RWPE1 (cell line): ENCODE results near the gene ARHGEF19.

ENCODE experiments used
- CTCF ChIA-PET: fragments of 350-600 bp; sonication (Branson Sonifier 250); formaldehyde crosslinking; extraction: SDS; loops from one replicate; lab custom pipeline; 2021; lab: Yijun Ruan, JAX
- POLR2A ChIA-PET: fragments of 400-600 bp; formaldehyde crosslinking; extraction: SDS; loops from one replicate; lab custom pipeline; 2020; ENCODE audit warnings: antibody characterized with exemption; ENCODE audit not compliant: low non-redundant PET; lab: Yijun Ruan, JAX
- DNase-seq: peaks from one replicate; pipeline ENCODE4 v3.0.0; 2012; ENCODE audit warnings: low spot score
- H3K27ac ChIP-seq: fragments of 450-650 bp; 2 replicates; pipeline ENCODE4 v1.5.1; 2017
- TF ChIP-seq, protein P1 (sequence below): fragments of 450-650 bp; conservative IDR thresholded peaks from 2 replicates; pipeline ENCODE4 v1.5.1; 2017; ENCODE audit warnings: low read depth, mild to moderate bottlenecking

The ARHGEF19 gene

DNA sequence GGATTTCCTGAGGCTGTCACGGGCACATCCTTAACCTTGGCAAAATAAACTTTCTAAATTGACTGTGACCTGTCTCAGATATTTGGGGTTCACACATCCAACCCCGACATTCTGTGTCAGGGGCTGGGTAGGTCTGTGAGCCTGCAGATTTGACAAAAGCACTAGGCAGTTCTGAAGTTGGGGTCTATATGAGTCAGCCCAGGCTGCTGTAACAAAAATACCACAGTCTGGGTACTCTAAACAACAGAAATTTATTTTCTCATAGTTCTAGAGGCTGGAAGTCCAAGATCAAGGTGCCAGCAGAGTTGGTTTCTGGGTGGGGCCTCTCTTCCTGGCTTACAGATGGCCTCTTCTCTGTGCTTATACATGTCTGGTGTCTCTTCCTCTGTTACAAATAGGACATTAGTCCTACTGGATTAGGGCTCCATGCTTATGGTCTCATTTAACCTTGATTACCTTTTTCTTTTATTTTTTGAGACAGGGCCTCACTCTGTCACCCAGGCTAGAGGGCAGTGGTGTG, 27.6 kb upstream of the ARHGEF19 start:
- TF ChIP-seq, protein P1, sequence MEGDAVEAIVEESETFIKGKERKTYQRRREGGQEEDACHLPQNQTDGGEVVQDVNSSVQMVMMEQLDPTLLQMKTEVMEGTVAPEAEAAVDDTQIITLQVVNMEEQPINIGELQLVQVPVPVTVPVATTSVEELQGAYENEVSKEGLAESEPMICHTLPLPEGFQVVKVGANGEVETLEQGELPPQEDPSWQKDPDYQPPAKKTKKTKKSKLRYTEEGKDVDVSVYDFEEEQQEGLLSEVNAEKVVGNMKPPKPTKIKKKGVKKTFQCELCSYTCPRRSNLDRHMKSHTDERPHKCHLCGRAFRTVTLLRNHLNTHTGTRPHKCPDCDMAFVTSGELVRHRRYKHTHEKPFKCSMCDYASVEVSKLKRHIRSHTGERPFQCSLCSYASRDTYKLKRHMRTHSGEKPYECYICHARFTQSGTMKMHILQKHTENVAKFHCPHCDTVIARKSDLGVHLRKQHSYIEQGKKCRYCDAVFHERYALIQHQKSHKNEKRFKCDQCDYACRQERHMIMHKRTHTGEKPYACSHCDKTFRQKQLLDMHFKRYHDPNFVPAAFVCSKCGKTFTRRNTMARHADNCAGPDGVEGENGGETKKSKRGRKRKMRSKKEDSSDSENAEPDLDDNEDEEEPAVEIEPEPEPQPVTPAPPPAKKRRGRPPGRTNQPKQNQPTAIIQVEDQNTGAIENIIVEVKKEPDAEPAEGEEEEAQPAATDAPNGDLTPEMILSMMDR, result no peak
- DNase-seq, result no peak
- ChIA-PET CTCF (interaction anchor here (0.7 kb wide), 1 partner anchor 11 kb away, joined by 3 read pairs; no protein-coding TSS in a partner anchor), POLR2A (no interaction called here)
- H3K27ac ChIP-seq, result peak overlapping the region; percentile 29; the same call in 1 of the 2 replicates

DNA sequence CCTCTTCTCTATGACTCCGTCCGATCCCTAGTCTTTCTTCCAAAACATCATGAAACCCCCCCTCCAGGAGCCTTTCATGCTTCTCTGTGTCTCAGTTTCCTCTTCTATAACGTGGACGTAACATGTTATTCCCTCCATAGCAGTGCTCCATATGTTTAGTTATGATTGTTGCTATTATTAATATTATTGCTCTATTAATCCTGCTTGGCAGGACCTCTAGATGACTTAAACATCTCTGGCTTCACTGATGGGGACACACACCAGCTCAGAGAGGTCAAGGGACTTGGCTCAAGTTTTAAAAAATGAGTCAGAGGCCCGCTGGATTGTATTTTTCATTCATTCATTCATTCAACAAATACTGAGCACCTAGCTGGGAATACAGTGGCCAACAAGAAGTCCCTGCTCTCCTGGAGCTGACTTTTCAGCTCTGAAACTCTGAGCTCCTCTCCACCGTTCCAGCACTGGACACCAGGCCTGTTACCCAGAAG, 24.9 kb upstream of the ARHGEF19 start:
- DNase-seq, result no peak
- peak overlapping the region; percentile 87 for H3K27ac ChIP-seq
- ChIA-PET CTCF (interaction anchor here (0.7 to 1.1 kb wide), 4 partner anchors 9 to 251 kb away, joined by 3 to 6 read pairs (median 4); no protein-coding TSS in a partner anchor), POLR2A (interaction anchor here (0.6 kb wide), 1 partner anchor 16 kb away, joined by 4 read pairs; no protein-coding TSS in a partner anchor)
- TF ChIP-seq, protein P1, result no peak

DNA sequence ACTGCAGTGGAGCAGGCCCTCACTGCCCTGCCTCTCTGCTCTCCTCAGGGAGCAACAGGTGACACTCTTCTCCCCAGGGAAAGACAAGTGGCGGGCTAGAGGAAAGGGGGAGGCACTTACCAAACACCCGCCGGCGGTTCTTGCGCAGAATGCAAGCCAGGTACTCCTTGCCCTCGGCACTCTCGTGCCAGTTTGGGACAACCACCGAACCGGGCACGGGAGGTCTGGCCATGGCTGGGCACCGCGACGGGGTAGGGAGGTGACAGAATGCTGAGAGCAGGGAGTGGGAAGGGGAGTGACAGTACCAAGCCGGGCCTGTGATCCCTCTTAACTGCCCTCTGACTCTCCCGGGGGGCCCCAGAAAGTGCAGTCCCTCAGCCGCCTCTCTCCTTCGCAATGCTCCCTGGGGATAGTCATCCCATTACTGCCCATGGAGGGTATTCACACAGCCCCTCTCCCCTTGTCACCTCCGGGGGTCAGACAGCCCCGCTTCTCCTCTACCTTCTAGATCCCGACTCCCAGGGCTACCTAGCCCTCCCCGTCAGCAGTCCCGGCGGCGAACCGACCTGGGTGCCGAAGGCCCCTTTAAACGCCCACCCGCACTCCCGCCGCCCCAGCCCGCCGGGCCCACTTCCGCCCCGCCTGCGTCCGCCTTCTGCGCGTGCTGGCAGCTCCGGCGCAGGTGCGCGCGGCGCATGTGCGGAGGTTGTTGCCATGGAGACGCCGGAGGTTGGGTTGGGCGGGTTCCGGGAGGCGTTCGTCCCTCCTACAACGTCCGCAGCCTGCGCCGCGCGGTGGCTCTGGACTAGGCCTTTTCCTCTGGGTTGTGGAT, 24.3 kb upstream of the ARHGEF19 start, which contains the start of gene CPLANE2:
TSS of gene CPLANE2 (minus strand) at position 673 of the 832 bp plus-strand sequence. CDS start at position 232, 441 bp downstream.
- TF ChIP-seq, protein P1, result no peak
- DNase-seq, result peak; percentile 93
- H3K27ac ChIP-seq, result peak within 1 kb of the TSS; percentile 87
- CTCF ChIA-PET, result interaction anchor here (0.6 to 1.8 kb wide), 7 partner anchors 8 to 252 kb away, joined by 3 to 6 read pairs (median 3); no protein-coding TSS in a partner anchor
- POLR2A ChIA-PET, result interaction anchor here (0.6 kb wide), 2 partner anchors 15 to 130 kb away, joined by 4 to 5 read pairs; no protein-coding TSS in a partner anchor

DNA sequence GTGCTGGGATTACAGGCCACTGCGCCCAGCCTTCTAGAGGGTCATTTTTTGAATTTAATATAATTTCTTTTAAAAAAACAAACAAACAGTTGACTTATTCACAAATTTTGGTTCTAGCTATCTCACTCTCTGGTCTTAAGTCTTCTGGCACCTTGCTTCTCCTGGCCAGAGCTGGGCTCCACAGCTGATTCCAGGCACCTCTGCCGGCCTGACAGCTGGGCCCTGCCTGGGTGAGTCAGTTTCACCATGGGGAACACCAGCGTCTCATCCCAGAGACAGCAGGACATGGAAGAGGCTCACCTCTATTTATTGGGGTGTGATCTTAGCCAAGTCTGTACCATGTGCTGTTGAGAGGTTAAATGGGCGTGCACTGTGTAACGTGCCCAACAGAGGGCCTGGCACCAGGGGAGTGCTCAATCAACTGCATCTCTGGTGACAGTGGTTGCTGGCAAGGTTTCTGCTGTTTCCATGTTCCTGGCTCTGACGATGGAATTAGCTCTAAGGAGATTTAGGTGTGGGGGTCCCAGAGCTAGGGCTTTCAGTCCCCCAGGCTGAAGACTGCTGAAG, 23.6 kb upstream of the ARHGEF19 start:
- TF ChIP-seq, protein P1, result no peak; the same call in 1 of the 2 replicates
- CTCF ChIA-PET, result interaction anchor here (0.6 to 1.8 kb wide), 6 partner anchors 24 to 155 kb away, joined by 3 to 10 read pairs (median 4); no protein-coding TSS in a partner anchor
- peak; percentile 58 for DNase-seq
- POLR2A ChIA-PET, result interaction anchor here (0.7 kb wide), 1 partner anchor 341 kb away, joined by 8 read pairs; no protein-coding TSS in a partner anchor
- peak overlapping the region; percentile 87 for H3K27ac ChIP-seq

DNA sequence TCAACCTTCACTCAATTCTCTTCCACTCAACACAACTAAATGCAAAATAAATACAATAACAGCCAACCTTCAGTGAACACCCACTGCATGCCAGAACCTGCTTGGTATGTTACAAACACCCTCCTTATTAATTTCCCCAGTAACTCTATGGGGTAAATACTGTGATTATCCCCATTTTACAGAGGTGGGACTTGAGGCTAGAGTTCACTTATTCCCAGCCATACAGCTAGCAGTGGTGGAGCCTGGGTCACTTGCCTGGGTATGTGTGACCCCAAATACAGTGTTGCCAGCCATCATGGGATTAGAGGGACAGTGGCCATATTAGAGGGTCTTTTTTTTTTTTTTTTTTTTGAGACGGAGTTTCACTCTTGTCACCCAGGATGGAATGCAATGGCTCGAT, 22.9 kb upstream of the ARHGEF19 start:
- peak overlapping the region; percentile 87 for H3K27ac ChIP-seq
- TF ChIP-seq, protein P1, result no peak
- POLR2A ChIA-PET, result interaction anchor here (0.7 kb wide), 1 partner anchor 341 kb away, joined by 8 read pairs; no protein-coding TSS in a partner anchor
- CTCF ChIA-PET, result interaction anchor here (0.6 to 1.8 kb wide), 5 partner anchors 24 to 157 kb away, joined by 3 to 10 read pairs (median 5); no protein-coding TSS in a partner anchor
- no peak for DNase-seq
